ENCODE results near the gene TSKU.

Gene TSKU

GRCh38 chr11:76771446-76772099 is 11.6 kb upstream of the TSKU start:
- DNase-seq: no peak

- no peak for DNase-seq
Observed at GRCh38 chr11:76772100-76772782, 10.9 kb upstream of the TSKU start.

DNA sequence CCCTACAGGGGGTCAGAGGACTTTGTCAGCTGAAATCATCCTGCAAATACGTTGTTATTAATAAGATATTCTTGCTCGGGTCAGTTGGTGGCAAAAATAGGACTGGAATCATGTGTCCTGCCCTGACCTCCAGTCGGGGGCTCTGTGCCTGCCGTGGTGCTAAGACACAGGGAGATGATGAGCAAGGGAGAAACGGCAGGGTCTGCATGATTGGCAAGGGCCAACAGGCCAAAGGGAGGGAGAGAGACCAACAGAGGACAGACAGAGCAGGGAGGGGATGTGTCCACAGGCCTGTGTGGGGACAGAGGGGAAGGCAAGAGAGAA is 10.4 kb upstream of the TSKU start:
- no peak for DNase-seq

DNA sequence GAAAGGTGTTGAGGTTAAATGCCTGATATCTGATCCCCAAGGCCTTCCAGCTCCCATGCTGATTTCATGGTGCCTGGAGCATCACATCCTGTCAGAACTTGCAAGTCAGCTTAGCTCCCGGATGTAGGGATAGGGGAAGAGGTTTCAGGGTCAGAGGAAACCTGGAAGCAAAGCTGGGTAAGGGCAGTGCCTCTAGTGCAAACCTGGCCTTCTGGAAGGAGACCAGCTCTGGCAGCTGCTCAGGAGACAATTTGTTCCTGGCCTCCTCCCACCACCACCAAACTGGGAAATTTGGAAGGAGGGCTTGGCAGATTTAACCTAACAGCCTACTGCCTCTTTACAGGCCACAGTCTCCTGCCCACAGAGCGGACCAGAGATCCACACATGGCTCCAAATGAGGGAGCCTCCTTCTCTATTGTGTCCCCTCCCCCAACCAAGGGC is 9.2 kb upstream of the TSKU start:
- no peak for DNase-seq

DNA sequence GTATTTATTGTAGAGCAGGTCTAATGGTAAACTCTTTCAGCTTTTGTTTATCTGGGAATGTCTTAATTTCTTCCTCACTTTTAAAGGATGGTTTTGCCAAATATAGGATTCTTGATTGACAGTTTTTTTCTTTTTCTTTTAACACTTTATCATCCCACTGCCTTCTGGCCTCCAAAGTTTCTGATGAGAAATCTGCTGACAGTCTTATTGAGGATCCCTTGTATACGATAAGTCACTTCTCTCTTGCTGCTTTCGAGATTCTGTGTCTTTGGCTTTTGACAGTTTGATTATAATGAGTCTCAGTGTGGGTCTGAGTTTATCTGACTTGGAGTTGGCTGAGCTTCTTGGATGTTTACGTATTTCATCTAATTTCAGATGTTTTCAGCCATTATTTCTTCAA is 6.7 kb upstream of the TSKU start:
- DNase-seq: no peak

- no peak for DNase-seq
Observed at GRCh38 chr11:76777305-76777704, 5.9 kb upstream of the TSKU start.

DNA sequence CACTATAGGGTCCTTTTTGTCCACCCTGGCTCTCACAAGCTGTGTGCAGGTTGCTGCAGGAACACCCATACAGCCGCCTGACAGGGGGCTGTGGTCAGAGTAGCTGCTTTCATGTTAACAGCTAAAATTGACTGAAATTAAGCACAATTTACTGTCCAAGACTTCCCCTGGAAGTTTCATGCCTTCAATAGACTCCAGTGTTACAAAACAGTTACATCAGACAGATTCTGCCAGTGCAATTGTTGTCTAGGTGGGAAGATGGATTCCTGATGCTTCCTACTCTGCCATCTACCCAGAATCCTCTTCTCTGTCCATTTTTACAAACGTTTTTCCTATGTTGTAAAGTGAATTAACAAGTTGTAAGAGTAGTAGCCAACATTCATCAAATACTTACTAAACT is 5.3 kb upstream of the TSKU start:
- no peak for DNase-seq

DNA sequence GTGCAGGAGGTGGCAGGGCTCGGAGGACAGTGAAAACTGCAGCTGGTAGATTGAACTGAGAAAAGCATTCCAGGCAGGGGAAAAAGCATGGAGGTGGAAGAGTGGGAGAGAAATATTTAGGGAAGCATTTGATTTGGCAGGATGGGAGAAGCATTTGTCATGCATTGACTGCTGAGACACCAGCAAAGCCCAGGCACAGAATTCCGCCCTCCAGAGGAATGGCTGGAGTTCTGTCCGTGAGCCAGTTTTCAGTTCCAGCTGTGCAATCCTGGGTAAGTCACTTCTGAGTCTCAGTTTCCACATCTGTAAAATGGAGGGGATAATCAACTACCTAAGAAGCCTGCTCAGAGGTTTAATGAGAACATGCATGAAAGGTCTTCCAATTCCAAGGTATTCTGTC is 4.3 kb upstream of the TSKU start:
- no peak for DNase-seq

GRCh38 chr11:76781046-76781801 is 1.9 kb upstream of the TSKU start:
- DNase-seq: no peak

DNA sequence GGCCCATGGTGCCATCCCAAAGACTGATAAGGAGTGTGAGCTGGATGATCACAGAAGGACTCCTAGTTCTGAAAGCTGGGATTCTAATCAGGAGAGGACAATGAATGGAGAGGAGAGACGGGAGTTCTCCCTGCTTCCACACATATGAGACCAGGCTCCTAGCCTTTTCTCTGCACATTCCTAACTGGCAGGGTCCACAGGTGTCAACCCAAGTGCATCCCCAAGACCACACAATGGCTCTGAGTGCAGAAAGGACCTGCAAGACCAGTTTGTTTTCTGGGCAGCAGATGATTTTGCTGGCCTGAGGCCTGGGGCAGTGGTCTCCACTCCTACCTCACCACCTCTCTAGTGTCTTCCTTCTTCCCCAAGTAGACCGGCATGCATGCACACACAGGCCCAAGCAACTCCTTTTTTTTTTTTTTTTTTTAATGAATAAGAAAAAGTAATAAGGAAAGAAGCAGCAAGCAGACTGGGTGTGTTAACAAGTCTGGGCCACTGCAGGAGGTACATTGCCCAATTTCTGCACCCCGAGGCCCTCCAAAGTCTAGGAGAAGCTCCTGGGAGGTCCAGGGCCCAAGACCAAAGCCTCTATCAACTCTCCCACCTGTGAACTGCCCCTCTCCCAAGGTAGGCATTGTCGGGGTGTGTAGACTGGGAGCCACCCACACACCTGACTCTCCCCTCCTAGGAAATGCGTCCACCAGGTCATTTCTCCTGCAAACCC is 1.2 kb upstream of the TSKU start:
- no peak for DNase-seq

DNA sequence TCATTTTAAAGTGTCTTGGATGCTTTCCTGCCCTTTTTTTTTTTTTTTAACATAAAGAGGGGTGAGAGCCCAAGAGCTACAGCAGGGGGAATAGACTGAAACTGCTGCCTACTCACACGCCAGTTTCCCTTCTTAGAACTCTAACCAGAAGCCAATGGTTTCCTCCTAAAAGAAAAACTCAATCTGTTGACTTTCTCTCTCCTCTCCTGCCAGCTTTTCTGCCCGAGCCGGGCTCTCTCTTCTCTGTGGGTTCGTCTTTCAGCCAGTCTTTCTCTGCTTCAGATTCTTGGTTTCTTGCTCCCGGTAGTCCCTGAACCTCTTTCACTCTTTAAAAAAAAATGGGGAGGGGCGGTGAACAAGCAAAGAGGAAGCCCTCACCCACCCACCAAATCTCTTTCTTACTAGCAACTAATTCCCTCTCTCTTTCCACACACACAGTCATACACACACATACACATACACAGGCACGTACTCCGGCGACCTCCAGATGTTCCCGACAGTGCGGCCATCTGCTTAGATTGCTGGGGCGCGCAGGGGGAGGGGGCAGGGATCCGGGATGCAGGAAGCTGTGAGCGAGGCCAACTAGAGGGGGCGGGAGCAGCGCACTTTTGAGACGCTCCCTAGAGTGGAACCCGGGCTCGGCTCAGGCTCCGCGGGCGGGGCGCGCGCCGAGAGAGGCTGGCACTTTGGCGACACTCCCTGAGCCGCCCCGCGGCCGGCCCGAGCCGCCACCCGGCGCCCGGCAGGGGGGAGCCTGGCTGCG is 444 bp upstream of the TSKU start:
- DNase-seq: peak; percentile 43

DNA sequence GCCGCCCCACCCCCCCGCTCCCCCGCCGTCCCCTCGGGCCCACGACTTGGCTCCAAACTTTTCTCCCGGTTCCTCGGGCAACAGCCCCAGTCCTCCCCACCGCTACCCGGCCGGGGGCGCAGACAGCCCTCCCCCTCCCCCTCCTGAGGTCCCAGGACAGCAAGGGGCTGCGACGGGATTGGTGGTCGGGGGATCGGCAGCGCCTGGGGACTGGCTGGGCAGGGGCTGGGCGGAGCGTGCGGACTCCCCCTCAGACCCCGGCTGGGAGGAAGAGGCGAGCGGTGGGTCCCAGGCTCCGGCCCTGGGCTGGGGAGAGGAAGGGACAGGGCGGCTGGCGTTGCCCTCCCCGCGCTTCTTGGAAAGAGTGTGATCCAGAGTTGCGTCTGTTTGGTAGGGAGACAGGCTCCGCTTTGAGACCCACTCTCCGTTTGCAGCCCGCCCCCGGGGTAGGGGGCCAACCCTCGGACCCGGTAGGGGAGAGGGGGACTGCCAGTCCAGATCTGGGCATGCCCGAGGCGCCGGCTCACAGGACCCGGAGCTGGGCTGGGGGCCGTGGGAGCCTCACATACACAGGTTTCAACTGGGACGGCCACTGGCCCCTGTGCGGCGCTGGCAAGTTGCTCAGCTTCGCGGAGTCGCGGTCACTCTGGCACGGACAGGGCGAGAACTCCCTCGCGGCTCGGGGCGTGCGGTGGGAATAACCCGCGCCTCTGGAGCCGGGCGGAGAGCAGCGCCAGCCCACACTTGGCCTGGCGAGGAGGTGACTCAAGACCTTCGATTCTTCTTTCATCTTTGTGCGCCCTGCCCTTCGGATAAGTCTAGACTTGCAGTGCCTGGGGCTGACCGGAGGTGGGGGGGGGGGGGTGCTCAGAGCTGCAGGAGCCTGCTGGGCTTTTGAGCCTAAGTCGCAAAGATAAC is 999 bp downstream of the TSKU start:
- no peak for DNase-seq

GRCh38 chr11:76785513-76785912 is 2.4 kb downstream of the TSKU start:
- DNase-seq: no peak

GRCh38 chr11:76786016-76786415 is 2.9 kb downstream of the TSKU start:
- no peak for DNase-seq

GRCh38 chr11:76786441-76787014 is 3.4 kb downstream of the TSKU start:
- DNase-seq: no peak

DNA sequence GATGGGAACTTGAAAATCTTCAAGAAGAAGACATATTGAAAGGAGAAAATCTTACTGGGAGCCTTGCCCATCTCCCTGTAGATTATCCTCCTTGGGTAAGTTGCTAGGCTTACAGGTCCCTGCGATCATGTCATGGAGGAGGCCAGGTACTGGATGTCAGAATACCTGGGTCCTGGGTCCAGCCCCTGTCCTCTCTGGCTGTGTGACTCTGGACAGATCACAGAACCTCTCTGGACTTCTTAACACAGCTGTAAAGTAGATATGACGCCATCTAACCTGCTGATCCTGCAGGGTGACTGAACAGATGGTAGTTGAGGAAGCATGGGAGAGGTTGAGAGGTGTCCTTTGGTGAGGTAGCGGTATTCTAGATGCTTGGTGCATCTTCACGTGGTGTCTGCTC is 4.1 kb downstream of the TSKU start:
- no peak for DNase-seq

- DNase-seq: peak; percentile 60
Observed at GRCh38 chr11:76787911-76788596, 4.9 kb downstream of the TSKU start.

- peak; percentile 79 for DNase-seq
Observed at GRCh38 chr11:76788661-76789442, 5.7 kb downstream of the TSKU start.

- DNase-seq: no peak
Observed at GRCh38 chr11:76789443-76789719, 6.2 kb downstream of the TSKU start.

GRCh38 chr11:76790251-76790650 is 7.1 kb downstream of the TSKU start:
- no peak for DNase-seq

All from NCI-H2029 (cell line).